IMR-90 (cell line): ENCODE results near the gene FXYD6.

Experiments
- CTCF ChIP-seq: conservative IDR thresholded peaks from 2 replicates; pipeline ENCODE4 v1.5.1; 2012; ENCODE audit warnings: mild to moderate bottlenecking, low read depth, low read length, improper control_type of control experiment
- FOS ChIP-seq: fragments of 150-350 bp; IDR thresholded peaks from 2 replicates; pipeline ENCODE4 v1.6.1; 2016; ENCODE audit warnings: low read depth, low read length
- MXI1 ChIP-seq: IDR thresholded peaks from 2 replicates; pipeline ENCODE4 v1.6.1; 2012; ENCODE audit warnings: low read depth, mild to moderate bottlenecking, low read length, moderate library complexity, borderline replicate concordance
- POLR2A ChIP-seq: IDR thresholded peaks from 2 replicates; pipeline ENCODE4 v1.6.1; 2012; ENCODE audit warnings: mild to moderate bottlenecking, low read depth, low read length
- RCOR1 ChIP-seq: IDR thresholded peaks from 2 replicates; pipeline ENCODE4 v1.6.1; 2012; ENCODE audit warnings: mild to moderate bottlenecking, low read length, improper control_type of control experiment; ENCODE audit not compliant: insufficient replicate concordance
- SMC3 ChIP-seq: fragments of 150-350 bp; IDR thresholded peaks from 2 replicates; pipeline ENCODE4 v1.6.1; 2016; ENCODE audit warnings: low read depth, mild to moderate bottlenecking, antibody characterized with exemption, low read length, moderate library complexity
- USF2 ChIP-seq: fragments of 150-350 bp; IDR thresholded peaks from 2 replicates; pipeline ENCODE4 v1.6.1; 2017; ENCODE audit warnings: mild to moderate bottlenecking, antibody characterized with exemption, low read length, low read depth

- TF ChIP-seq CTCF (no peak), FOS (no peak), SMC3 (no peak), RCOR1 (no peak), USF2 (no peak), MXI1 (no peak), POLR2A (no peak)
Measured at GRCh38 chr11:117874910-117875381, 1.5 kb downstream of the FXYD6 start.
